Lower leg skin (tissue), 3 donors: Measurements from ENCODE around the gene SLC16A3.

Experiments used
- CTCF ChIP-seq, 3 donors: fragments of 450-650 bp; IDR thresholded peaks; one replicate each; pipeline ENCODE4 v1.5.1; 2016; ENCODE audit warnings: antibody characterized with exemption in 3 of 3, mild to moderate bottlenecking in 3 of 3, moderate library complexity in 2 of 3
- POLR2A ChIP-seq, 2 donors: fragments of 450-650 bp; IDR thresholded peaks; one replicate each; pipeline ENCODE4 v1.6.1; 2016 to 2017; ENCODE audit warnings: antibody characterized with exemption in 2 of 2, mild to moderate bottlenecking in 1 of 2, moderate library complexity in 1 of 2

DNA sequence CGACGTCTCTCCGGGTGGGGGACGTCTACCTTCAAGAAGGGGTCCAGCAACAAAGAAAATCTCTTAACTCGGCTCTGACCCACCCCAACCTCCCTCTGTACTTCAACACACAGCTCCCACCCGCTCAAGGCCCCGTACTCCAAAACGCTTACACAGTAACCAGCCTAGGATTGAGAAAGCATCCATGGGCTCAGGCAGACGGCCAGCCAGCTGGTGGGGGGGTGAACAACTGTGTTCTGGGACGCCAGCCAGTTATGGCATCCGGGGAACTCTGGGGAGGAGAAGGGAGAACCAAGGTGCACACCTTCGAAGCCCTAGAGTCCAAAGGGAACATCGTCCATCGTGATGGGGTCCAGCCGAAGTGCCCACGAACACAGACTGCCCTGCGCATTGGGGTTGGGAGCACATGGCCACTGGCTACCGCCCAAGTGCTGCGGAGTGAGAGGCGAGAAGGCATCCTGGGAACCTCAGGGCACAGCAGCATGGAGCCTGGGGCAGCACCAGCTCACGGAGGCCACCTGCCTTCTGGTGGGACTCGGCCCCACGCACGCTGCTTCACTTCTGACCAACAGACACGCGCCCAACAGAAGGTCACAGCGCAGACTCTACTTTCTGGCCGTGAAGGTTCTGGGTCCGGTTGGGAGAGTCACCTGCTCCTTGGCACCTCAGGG, 14.3 kb downstream of the SLC16A3 start:
- TF ChIP-seq CTCF (IDR thresholded peaks at IDR 0.05) (no peak), POLR2A (IDR thresholded peaks at IDR 0.05) (no peak)
